Keratinocyte (primary cell): ENCODE results near the gene TEX53.

Source experiments
- EZH2 ChIP-seq: IDR thresholded peaks from one replicate; pipeline ENCODE4 v1.6.1; 2012; ENCODE audit warnings: inconsistent platforms, mild to moderate bottlenecking, low read length, moderate library complexity
- TF ChIP-seq, protein P1 (sequence below), 3 experiments: IDR thresholded peaks in 1 of 3; conservative IDR thresholded peaks in 1 of 3; optimal IDR thresholded peaks in 1 of 3; 2 replicates in 2 of 3; 3 replicates in 1 of 3; pipeline versions ENCODE3 to v1.5.1; 2011; ENCODE audit warnings: low read length in 3 of 3, mild to moderate bottlenecking in 3 of 3, moderate library complexity in 2 of 3, control low read depth in 1 of 3, inconsistent platforms in 1 of 3; ENCODE audit not compliant: insufficient read depth in 2 of 3; ENCODE audit errors: extremely low read depth in 1 of 3

DNA sequence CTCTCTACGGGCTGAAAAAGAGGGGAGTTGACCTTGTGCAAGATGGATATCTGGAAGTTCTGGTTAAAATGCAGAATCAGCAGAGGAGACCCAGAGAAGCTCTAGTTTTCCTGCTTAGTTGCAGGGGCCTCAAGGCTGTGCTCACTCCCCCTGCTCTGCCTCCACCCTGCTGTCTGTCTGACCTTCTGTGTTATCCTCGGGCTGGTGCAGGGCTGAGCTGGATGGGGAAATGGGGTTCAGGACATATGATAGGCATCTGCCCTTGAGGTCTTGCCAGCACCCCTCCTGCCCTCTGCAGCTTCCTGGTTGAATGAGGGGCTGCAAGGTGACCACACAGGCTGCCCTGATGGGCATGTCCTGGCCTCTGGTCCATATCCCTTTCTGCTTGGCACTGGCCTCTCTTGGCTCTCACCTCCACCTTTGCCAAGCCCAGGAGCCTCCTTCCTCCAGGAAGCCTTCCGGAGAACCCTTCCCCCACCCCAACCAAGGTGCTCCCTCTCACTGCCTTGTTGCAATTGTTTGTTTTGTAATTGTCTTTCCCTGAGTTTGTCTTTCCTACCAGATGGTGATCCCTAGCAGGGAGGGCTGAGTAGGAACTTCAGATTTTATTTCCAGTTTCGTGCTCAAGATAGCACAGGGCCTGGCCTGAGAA, 45.2 kb downstream of the TEX53 start:
- no peak for TF ChIP-seq EZH2
- TF ChIP-seq, protein P1, sequence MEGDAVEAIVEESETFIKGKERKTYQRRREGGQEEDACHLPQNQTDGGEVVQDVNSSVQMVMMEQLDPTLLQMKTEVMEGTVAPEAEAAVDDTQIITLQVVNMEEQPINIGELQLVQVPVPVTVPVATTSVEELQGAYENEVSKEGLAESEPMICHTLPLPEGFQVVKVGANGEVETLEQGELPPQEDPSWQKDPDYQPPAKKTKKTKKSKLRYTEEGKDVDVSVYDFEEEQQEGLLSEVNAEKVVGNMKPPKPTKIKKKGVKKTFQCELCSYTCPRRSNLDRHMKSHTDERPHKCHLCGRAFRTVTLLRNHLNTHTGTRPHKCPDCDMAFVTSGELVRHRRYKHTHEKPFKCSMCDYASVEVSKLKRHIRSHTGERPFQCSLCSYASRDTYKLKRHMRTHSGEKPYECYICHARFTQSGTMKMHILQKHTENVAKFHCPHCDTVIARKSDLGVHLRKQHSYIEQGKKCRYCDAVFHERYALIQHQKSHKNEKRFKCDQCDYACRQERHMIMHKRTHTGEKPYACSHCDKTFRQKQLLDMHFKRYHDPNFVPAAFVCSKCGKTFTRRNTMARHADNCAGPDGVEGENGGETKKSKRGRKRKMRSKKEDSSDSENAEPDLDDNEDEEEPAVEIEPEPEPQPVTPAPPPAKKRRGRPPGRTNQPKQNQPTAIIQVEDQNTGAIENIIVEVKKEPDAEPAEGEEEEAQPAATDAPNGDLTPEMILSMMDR (optimal IDR thresholded peaks at IDR 0.05 in 1 of 3, IDR thresholded peaks at IDR 0.05 in 1 of 3, conservative IDR thresholded peaks at IDR 0.05 in 1 of 3; ENCODE audit: extremely low read depth in 1 of 3, insufficient read depth in 2 of 3, low read length in 3 of 3) = no peak
